HG02943 (cell line): ENCODE results near the gene NEDD4L.

Experiments used
- ATAC-seq: cut with Tn5 transposase; IDR thresholded peaks from one replicate; pipeline ENCODE4 v1.9.1; 2021; ENCODE audit warnings: mild to moderate bottlenecking, low read depth, moderate library complexity; ENCODE audit not compliant: unreplicated experiment

NEDD4L gene

GRCh38 chr18:58088691-58089065, 44.7 kb downstream of the NEDD4L start:
- no peak for ATAC-seq

DNA sequence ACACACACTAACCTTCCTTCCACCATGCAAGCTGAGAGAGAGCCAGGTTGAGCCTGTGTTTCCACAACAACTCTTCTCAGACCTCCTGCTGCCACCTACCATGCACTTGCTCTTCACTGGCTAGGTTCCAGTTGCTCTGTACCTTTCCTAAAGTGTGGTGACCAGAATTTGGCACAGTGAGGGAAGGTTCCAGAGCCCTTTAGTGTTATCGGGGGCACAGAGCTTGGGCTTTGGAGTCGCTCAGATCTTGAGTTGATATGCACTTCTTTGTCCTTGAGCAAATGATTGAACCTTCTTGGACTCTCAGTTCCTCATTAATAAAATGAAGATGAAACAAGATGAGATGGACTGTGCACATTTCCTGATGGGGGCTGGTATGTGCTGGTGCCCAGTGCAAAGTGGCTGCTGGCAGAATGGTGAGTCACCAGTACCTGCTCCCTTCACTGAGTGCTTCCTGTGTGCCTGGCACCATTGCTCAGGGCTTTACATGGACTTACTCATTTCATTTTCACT, 47.1 kb downstream of the NEDD4L start:
- ATAC-seq, result peak; percentile 97

- no peak for ATAC-seq
These were observed 49.3 kb downstream of the NEDD4L start for GRCh38 chr18:58093311-58093803.

GRCh38 chr18:58095222-58095621, 51.2 kb downstream of the NEDD4L start:
- ATAC-seq, result no peak

DNA sequence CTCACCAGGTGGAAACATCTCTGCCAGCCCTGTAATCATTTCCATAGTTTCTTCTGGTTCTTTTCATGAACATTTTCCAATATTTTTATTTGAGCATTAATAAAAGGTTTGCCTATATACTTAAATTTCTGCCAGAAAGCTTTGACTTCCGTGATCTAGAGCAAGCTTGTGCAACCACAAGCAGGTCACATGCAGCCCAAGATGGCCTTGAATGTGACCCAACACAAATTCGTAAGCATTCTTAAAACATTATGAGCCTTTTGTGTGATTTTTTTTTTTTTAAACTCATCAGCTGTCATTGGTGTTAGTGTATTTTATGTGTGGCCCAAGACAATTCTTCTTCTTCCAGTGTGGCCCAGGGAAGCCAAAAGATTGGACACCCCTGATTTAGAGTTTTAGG, 51.6 kb downstream of the NEDD4L start:
- ATAC-seq, result no peak

DNA sequence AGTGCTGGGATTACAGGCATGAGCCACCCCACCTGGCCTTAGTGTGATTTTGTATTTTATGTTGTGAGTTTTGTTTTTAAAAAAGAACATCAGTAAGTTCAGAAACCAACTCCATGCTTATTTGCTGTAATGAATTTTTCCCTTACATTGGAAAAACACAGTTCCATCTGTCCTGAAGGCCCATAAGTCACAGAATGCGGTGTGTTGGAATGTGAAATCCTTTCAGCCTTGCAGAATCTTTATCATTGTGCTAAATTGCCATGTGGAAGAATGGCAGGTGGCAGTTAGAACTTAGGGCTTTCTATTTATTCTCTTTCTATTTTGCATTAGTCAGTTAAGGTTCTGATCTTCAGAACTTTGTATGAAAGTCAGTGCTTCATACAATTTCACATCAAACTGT, 52.6 kb downstream of the NEDD4L start:
- no peak for ATAC-seq

DNA sequence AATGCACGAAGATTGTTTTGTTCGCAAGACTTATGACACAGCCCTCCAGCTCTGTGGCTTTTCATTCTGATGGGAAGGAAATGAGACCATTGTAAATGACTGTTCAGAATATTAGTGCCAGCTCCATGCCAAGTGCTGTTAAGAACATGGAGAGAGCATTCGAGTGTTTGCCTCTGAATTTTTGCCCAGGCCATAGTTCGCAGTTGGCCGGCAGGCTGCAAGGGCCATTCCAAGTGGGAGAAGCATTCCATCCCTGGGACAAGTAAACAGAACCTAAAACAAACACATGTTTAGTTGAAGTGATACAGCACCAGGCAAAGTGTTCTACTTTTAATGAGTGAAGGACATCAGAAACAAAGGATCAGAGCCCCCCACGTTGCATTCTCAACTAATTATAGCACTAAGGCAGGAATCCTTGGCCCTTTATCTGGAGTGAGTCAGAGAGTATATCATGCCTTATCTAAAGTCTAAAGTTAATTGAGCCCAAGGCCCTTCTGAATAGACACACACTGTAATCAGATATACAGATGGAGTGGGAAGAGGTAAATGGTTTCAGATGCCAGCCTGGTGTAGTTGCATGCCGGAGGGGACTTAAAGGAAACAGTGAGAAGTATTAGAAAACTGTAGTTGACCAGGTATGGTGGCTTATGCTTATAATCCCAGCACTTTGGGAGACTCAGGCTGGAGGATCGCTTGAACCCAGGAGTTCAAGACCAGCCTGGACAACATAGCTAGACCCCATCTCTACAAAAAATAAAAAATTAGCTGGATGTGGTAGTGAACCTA, 53.3 kb downstream of the NEDD4L start:
- ATAC-seq, result no peak

- no peak for ATAC-seq
These were observed 53.8 kb downstream of the NEDD4L start for GRCh38 chr18:58097907-58098166.

DNA sequence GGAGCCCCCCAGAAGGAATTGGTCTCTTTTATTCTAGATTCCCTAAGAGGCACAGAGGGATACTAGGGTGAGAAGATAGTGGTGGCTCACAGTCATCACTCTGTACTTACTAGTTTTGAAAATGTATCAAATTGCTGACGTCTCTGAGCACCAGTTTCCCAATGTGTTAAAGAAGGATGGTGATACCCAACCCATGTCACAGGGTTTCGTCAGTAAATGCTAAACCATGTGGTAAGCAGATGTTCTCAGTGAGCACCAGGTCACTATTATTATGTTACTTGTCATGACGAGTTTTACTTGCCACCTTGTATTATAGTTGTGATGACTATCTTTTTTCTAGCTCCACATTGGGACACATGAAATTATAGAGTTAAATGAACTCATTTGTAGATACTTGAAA, 54.7 kb downstream of the NEDD4L start:
- no peak for ATAC-seq

DNA sequence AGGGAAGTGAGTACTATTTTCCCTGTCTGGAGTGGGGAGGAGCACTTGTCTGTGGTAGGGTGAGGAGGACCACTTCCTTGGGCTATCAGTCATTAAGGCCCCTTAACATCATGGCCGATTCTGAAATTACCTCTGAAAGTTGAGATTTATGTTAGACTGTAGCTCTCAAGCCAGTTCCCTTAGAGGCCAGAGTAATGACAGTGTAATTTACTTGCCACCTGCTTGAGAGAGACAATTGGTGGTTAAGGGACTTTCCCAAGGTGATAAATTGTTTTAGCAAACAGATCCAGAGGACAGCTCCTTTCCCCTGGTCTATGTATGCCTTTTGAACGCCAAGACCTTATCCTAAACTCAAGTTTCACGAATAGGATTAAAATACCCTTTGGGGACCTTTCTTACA, 56.1 kb downstream of the NEDD4L start:
- no peak for ATAC-seq

DNA sequence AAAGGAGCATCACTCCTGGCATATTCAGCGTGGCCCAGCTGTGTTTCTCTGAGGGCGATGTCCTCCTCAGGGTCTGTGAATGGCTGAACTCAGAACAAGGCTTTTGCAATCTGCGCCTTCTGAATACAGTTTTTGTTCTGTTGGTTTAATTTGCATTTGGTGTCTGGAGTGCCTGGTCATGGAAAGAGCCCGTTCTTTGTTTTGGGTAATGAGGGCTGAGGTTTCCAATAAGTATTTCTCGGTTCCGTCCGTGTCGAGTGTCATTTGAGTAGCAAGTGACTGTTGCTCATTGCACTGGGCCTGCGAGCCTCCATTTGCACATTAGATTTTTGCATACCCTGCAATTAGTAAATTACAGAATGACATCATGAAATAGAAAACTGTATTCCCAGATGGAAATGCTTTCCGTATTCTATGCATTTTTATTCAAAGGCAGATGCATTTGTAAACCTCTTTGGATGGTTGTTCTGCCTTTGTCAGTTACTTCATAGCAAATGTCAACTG, 57.3 kb downstream of the NEDD4L start:
- peak; percentile 55 for ATAC-seq

GRCh38 chr18:58102018-58102417, 58.0 kb downstream of the NEDD4L start:
- ATAC-seq, result no peak

- ATAC-seq, result no peak
These were observed 58.8 kb downstream of the NEDD4L start for GRCh38 chr18:58102875-58103274.

DNA sequence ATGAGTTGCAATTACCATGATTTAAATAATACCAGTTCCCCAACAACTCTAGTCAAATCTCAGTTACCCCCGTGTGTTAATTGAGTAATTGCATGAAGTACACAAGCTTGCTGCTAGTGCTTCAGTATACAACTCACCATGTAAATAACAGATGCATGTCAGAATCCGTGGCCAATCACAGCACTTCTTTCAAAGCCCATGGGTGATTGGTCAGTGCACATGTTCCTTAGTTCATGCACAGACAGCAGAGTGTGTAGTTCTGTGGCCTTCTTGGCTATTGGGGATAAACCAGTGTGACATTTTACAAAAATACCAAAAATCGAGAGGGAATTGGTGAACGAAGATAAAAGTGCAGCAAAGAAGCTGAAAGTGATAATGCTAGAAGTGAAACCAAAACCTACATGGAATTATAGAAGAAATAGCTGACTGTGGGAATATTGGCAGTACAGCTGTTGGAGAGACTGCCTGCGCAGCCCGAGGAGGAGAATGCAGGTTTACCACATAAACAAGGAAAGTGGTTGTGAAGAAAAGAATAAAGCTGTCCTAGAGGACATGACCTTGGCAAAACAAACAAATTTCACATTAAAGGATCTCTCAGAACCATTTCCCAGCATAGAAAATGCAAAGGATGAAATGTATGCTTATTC, 59.4 kb downstream of the NEDD4L start:
- ATAC-seq, result no peak

DNA sequence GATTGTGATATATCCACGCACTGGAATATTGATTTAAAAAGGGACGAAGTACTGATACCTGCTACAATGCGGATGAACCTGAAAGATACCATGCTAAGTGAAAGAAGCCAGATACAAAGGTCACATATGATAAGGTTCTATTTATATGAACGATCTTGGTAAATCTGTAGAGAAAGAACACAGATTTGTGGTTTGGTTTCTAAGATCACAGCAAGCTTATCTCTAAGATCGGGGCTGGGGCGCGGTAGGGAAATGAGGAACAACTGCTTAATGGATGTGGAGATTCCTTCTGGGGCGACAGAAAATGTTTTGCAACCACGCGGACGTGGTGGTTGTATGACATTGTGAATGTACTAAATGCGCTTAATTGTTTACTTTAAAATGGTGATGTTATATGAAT, 60.1 kb downstream of the NEDD4L start:
- ATAC-seq, result no peak

- ATAC-seq, result no peak
These were observed 61.3 kb downstream of the NEDD4L start for GRCh38 chr18:58105206-58105887.

DNA sequence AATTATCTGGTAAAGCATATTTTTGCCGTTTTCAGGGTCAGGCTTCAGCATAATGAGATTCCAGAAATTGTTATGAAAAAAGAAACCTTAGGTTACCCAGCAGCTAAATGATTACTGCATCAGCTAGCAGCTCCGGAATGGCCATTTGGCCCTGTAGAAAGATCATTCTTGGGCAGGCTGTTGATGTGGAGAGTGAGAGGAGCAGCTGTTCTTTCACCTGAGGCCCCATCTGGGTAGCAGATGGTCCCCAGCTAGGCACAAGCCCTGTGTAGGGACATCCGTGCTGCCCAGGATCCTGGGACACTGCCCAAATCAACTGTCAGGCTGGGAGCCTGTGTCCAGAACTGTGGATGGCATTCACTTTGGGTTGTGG, 61.8 kb downstream of the NEDD4L start:
- ATAC-seq, result no peak

GRCh38 chr18:58106289-58107070, 62.5 kb downstream of the NEDD4L start:
- no peak for ATAC-seq

DNA sequence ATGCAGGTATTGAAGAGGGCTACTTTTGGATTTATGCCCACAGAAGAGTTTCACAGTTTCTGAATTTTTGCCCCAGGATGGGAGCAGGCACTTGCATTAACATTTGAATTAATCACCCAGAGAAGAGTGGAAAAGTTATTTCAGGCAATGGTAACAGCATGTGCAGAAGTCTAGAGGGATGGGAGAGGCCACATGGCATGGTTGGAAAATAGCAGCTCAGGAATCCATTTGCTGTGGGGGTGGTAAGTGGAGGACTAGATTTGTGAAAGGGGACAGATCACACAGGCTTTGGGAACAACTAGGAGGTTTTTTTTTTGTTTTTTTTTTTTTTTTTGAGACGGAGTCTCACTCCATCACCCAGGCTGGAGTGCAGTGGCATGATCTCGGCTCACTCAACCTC, 65.2 kb downstream of the NEDD4L start:
- no peak for ATAC-seq

DNA sequence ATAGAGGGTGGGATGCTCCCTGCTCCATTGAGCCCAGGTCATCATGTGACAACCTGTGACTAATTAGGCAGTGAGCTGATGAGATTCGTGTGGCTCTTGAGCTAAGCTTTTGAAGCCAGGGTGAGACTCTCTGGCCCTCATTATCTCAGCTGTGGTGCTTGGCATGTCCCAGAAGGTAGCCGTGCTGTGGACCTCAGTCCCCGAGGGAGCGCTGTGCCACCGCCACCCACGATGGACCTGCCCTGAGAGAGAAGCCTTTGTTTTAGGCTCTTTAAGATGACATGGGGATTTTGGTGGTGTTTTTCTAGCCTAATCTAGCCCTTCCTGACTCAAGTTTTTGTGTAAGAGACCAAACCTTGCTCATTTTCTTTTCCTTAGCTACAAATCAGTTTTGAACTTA, 66.4 kb downstream of the NEDD4L start:
- no peak for ATAC-seq

- ATAC-seq, result no peak
These were observed 68.1 kb downstream of the NEDD4L start for GRCh38 chr18:58112174-58112573.
